ENCODE data around the gene CHST9. TPM values are rescaled to one million over a fixed set of nuclear protein-coding genes. Genes with fewer than 3 reads are reported as not detected.
"Not testable (repeated sequence)": the region's sequence is repeated elsewhere in the genome, so short reads cannot be mapped to it uniquely, and the experiment has no call there.

CHST9 gene
- total RNA-seq, 1 donor from 2014 or later = 0.82 TPM

DNA sequence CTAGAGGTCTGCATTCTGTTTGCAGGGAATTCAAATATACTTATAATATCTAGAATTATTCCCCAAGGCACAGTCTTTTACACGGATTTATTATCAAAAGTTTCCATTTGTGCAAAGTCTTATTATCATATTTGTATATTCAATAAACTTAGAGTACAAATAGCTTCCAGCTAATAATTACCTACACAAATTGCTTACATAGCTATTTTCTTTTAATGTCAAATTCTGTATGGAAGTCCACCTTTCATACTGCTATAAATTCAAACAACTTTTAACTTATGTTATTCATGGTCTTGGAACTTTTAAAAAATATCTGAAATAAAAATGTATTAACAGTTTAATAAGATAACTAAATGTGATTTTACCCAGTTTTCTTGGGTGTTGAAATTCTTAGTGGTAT, 13.1 kb downstream of the CHST9 start:
- DNase-seq (ENCODE audit: low spot score) = no peak
- peaks cover 1% of the 10 kb centered on the region for H3K36me3 Mint-ChIP-seq (ENCODE audit: low read depth)
- H3K4me1 Mint-ChIP-seq (ENCODE audit: low read depth) = no peaks in the 10 kb centered on the region
- H3K27me3 Mint-ChIP-seq (ENCODE audit: low read depth) = peaks cover 33% of the 10 kb centered on the region
- H3K4me3 Mint-ChIP-seq (ENCODE audit: unreplicated experiment) = no peak overlapping the region
- H3K27ac Mint-ChIP-seq (ENCODE audit: unreplicated experiment) = no peak overlapping the region
- TF ChIP-seq CTCF (IDR thresholded peaks at IDR 0.05) = no peak
- peaks cover 3% of the 10 kb centered on the region for H3K9me3 Mint-ChIP-seq (ENCODE audit: low read depth)

- H3K4me1 Mint-ChIP-seq (ENCODE audit: low read depth) = peaks cover 8% of the 10 kb centered on the region
- H3K27ac Mint-ChIP-seq (ENCODE audit: unreplicated experiment) = no peak overlapping the region
- H3K36me3 Mint-ChIP-seq (ENCODE audit: low read depth) = peaks cover 3% of the 10 kb centered on the region
- H3K4me3 Mint-ChIP-seq (ENCODE audit: unreplicated experiment) = no peak overlapping the region
- TF ChIP-seq CTCF (IDR thresholded peaks at IDR 0.05) = no peak
- no peak for DNase-seq (ENCODE audit: low spot score)
- H3K9me3 Mint-ChIP-seq (ENCODE audit: low read depth) = peaks cover 19% of the 10 kb centered on the region
- H3K27me3 Mint-ChIP-seq (ENCODE audit: low read depth) = peaks cover 23% of the 10 kb centered on the region
These were observed 19.7 kb downstream of the CHST9 start for GRCh38 chr18:27165412-27165811.

GRCh38 chr18:27164905-27165304, 20.2 kb downstream of the CHST9 start:
- H3K36me3 Mint-ChIP-seq (ENCODE audit: low read depth) = peaks cover 3% of the 10 kb centered on the region
- DNase-seq (ENCODE audit: low spot score) = no peak
- no peak overlapping the region for H3K27ac Mint-ChIP-seq (ENCODE audit: unreplicated experiment)
- no peak overlapping the region for H3K4me3 Mint-ChIP-seq (ENCODE audit: unreplicated experiment)
- TF ChIP-seq CTCF (IDR thresholded peaks at IDR 0.05) = no peak
- peaks cover 16% of the 10 kb centered on the region for H3K9me3 Mint-ChIP-seq (ENCODE audit: low read depth)
- H3K4me1 Mint-ChIP-seq (ENCODE audit: low read depth) = peaks cover 8% of the 10 kb centered on the region
- peaks cover 23% of the 10 kb centered on the region for H3K27me3 Mint-ChIP-seq (ENCODE audit: low read depth)

- not testable (repeated sequence) for H3K36me3 Mint-ChIP-seq (ENCODE audit: low read depth); H3K4me3 Mint-ChIP-seq (ENCODE audit: unreplicated experiment)
- H3K27me3 Mint-ChIP-seq (ENCODE audit: low read depth) = peaks cover 21% of the 10 kb centered on the region
These were observed 21.9 kb downstream of the CHST9 start for GRCh38 chr18:27163197-27163716.

GRCh38 chr18:27149240-27149639, 35.9 kb downstream of the CHST9 start:
- H3K4me3 Mint-ChIP-seq (ENCODE audit: unreplicated experiment); H3K27ac Mint-ChIP-seq (ENCODE audit: unreplicated experiment); H3K27me3 Mint-ChIP-seq (ENCODE audit: low read depth); H3K4me1 Mint-ChIP-seq (ENCODE audit: low read depth); DNase-seq (ENCODE audit: low spot score); H3K9me3 Mint-ChIP-seq (ENCODE audit: low read depth); H3K36me3 Mint-ChIP-seq (ENCODE audit: low read depth): not testable (repeated sequence)

More at GRCh38 chr18:27163197-27163716, 21.9 kb downstream of the CHST9 start:
- not testable (repeated sequence) for DNase-seq (ENCODE audit: low spot score); H3K27ac Mint-ChIP-seq (ENCODE audit: unreplicated experiment); H3K4me1 Mint-ChIP-seq (ENCODE audit: low read depth)
- H3K9me3 Mint-ChIP-seq (ENCODE audit: low read depth) = peaks cover 16% of the 10 kb centered on the region

DNA sequence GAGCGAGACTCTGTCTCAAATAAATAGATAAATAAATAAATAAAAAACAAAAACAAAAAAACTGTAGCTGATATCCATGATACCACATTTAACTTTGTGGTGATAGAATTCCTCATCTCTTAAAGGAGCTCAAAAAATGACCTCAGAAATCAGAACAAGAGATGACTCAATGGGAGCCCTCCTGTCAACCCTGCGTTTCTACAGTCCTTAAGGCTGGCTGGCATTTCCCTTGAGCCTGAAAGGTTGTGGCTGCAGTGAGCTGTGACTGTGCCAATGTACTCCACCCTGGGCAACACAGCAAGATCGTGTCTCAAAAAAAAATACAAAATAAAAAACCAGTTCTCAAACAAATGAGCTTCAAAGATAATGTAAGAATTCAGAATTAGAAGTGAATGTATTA, 40.4 kb downstream of the CHST9 start:
- DNase-seq (ENCODE audit: low spot score) = no peak
- Mint-ChIP-seq H3K9me3 (ENCODE audit: low read depth) (peaks cover 5% of the 10 kb centered on the region), H3K4me3 (ENCODE audit: unreplicated experiment) (no peak overlapping the region), H3K36me3 (ENCODE audit: low read depth) (no peaks in the 10 kb centered on the region), H3K27ac (ENCODE audit: unreplicated experiment) (no peak overlapping the region), H3K4me1 (ENCODE audit: low read depth) (no peaks in the 10 kb centered on the region), H3K27me3 (ENCODE audit: low read depth) (peaks cover 7% of the 10 kb centered on the region)
- no peak for TF ChIP-seq CTCF (IDR thresholded peaks at IDR 0.05)
